Measurements from ENCODE around the gene MAP2.

Gene MAP2

GRCh38 chr2:209610631-209611030 lies 186.8 kb downstream of the MAP2 start:
- no peak for DNase-seq (ENCODE audit: low read depth)
- no peak overlapping the region for H3K4me3 ChIP-seq (ENCODE audit: low read depth, low read length)

GRCh38 chr2:209613649-209614305 lies 189.9 kb downstream of the MAP2 start:
- DNase-seq (ENCODE audit: low read depth): no peak
- H3K4me3 ChIP-seq (ENCODE audit: low read depth, low read length): no peak overlapping the region
- no peak for TF ChIP-seq CTCF (IDR thresholded peaks at IDR 0.05; ENCODE audit: control insufficient read depth, extremely low read depth, insufficient read depth)

More at GRCh38 chr2:209610631-209611030, 186.8 kb downstream of the MAP2 start:
- TF ChIP-seq CTCF (IDR thresholded peaks at IDR 0.05; ENCODE audit: control insufficient read depth, extremely low read depth, insufficient read depth): no peak

GRCh38 chr2:209614690-209615369 lies 191.0 kb downstream of the MAP2 start:
- no peak overlapping the region for H3K4me3 ChIP-seq (ENCODE audit: low read depth, low read length)
- no peak for TF ChIP-seq CTCF (IDR thresholded peaks at IDR 0.05; ENCODE audit: control insufficient read depth, extremely low read depth, insufficient read depth)
- DNase-seq (ENCODE audit: low read depth): no peak

GRCh38 chr2:209619782-209620181 lies 195.9 kb downstream of the MAP2 start:
- TF ChIP-seq CTCF (IDR thresholded peaks at IDR 0.05; ENCODE audit: control insufficient read depth, extremely low read depth, insufficient read depth): no peak
- no peak for DNase-seq (ENCODE audit: low read depth)

GRCh38 chr2:209624192-209624938 lies 200.5 kb downstream of the MAP2 start:
- H3K4me3 ChIP-seq (ENCODE audit: low read depth, low read length): no peak overlapping the region
- no peak for TF ChIP-seq CTCF (IDR thresholded peaks at IDR 0.05; ENCODE audit: control insufficient read depth, extremely low read depth, insufficient read depth)
- DNase-seq (ENCODE audit: low read depth): no peak

More at GRCh38 chr2:209619782-209620181, 195.9 kb downstream of the MAP2 start:
- H3K4me3 ChIP-seq (ENCODE audit: low read depth, low read length): no peak overlapping the region

- TF ChIP-seq CTCF (IDR thresholded peaks at IDR 0.05; ENCODE audit: control insufficient read depth, extremely low read depth, insufficient read depth): no peak
- H3K4me3 ChIP-seq (ENCODE audit: low read depth, low read length): no peak overlapping the region
- no peak for DNase-seq (ENCODE audit: low read depth)
Measured at GRCh38 chr2:209629597-209629996, 205.8 kb downstream of the MAP2 start.
